BJ (cell line): ENCODE measurements around the gene L3MBTL2. TPM values are rescaled to one million over a fixed set of nuclear protein-coding genes. Genes with fewer than 3 reads are reported as not detected.
A peak's percentile ranks its signal among the peaks of the same experiment; 100 is the strongest.
"Not testable (repeated sequence)": the region's sequence is repeated elsewhere in the genome, so short reads cannot be mapped to it uniquely, and the experiment has no call there.

Experiments used
- CTCF ChIA-PET: fragments of 350-600 bp; formaldehyde crosslinking; extraction: SDS; loops from one replicate; lab custom pipeline; 2021; ENCODE audit warnings: antibody characterized with exemption, inconsistent platforms; lab: Yijun Ruan, JAX
- POLR2A ChIA-PET: fragments of 300-600 bp; sonication (Branson Sonifier 250); formaldehyde crosslinking; extraction: SDS; loops from one replicate; lab custom pipeline; 2021; ENCODE audit warnings: antibody characterized with exemption; lab: Charles Lee
- DNase-seq: peaks from one replicate; pipeline ENCODE4 v3.0.0-alpha.2; 2011; ENCODE audit warnings: low read depth
- H3K27me3 ChIP-seq: 2 replicates; pipeline ENCODE4 v1.6.0; 2011; ENCODE audit warnings: low read length; ENCODE audit not compliant: control insufficient read depth, insufficient read depth
- H3K36me3 ChIP-seq: 2 replicates; pipeline ENCODE4 v1.5.1; 2011; ENCODE audit warnings: low read length; ENCODE audit not compliant: control insufficient read depth, insufficient read depth
- H3K4me3 ChIP-seq: 2 replicates; pipeline ENCODE4 v1.5.1; 2011; ENCODE audit warnings: low read depth, mild to moderate bottlenecking, control low read depth, low read length
- CTCF ChIP-seq: IDR thresholded peaks from 2 replicates; pipeline ENCODE4 v1.5.1; 2011; ENCODE audit warnings: low read depth, mild to moderate bottlenecking, control low read depth, inconsistent platforms, low read length, moderate library complexity; ENCODE audit not compliant: insufficient read depth
- polyA plus RNA-seq: library from polyadenylated mRNA; depleted of rRNA; stranded (reverse); fragments of >200 nt; gene quantifications from 2 replicates; pipeline ENCODE4 v1.2.3, GENCODE V29; 2011

L3MBTL2 gene
- polyA plus RNA-seq, 1 experiment: 26.5 TPM

GRCh38 chr22:41254230-41254629, 49.1 kb downstream of the L3MBTL2 start:
- ChIA-PET POLR2A (no interaction called here), CTCF (no interaction called here)
- TF ChIP-seq CTCF: no peak
- Histone ChIP-seq H3K36me3 (peaks cover 57% of the 10 kb centered on the region), H3K4me3 (no peak overlapping the region), H3K27me3 (no peaks in the 10 kb centered on the region)
- no peak for DNase-seq

GRCh38 chr22:41256254-41257253, 51.4 kb downstream of the L3MBTL2 start:
- CTCF ChIA-PET: no interaction called here

GRCh38 chr22:41257696-41258095, 52.6 kb downstream of the L3MBTL2 start:
- POLR2A ChIA-PET: no interaction called here
- CTCF ChIA-PET: no interaction called here
- Histone ChIP-seq H3K36me3 (peaks cover 56% of the 10 kb centered on the region), H3K27me3 (no peaks in the 10 kb centered on the region), H3K4me3 (no peak overlapping the region)
- TF ChIP-seq CTCF: no peak
- DNase-seq: no peak

More at GRCh38 chr22:41256254-41257253, 51.4 kb downstream of the L3MBTL2 start:
- Histone ChIP-seq H3K27me3 (no peaks in the 10 kb centered on the region), H3K4me3 (no peak overlapping the region), H3K36me3 (peaks cover 50% of the 10 kb centered on the region)
- DNase-seq: peak; percentile 28
- POLR2A ChIA-PET: no interaction called here
- peak; percentile 25; the same call in 1 of the 2 replicates for TF ChIP-seq CTCF

GRCh38 chr22:41259756-41260155, 54.6 kb downstream of the L3MBTL2 start:
- ChIA-PET CTCF (interaction anchor here (0.7 kb wide), 1 partner anchor 258 kb away, joined by 4 read pairs; no protein-coding TSS in a partner anchor), POLR2A (interaction anchor here (0.6 to 0.7 kb wide), 2 partner anchors 17 to 117 kb away, joined by 3 to 6 read pairs; no protein-coding TSS in a partner anchor)
- peaks cover 60% of the 10 kb centered on the region for H3K36me3 ChIP-seq
- DNase-seq, H3K4me3 ChIP-seq, H3K27me3 ChIP-seq: not testable (repeated sequence)

GRCh38 chr22:41260871-41261270, 55.8 kb downstream of the L3MBTL2 start:
- ChIA-PET CTCF (no interaction called here), POLR2A (no interaction called here)
- no peak for DNase-seq
- H3K4me3 ChIP-seq: no peak overlapping the region
- no peaks in the 10 kb centered on the region for H3K27me3 ChIP-seq
- TF ChIP-seq CTCF: no peak
- H3K36me3 ChIP-seq: peaks cover 63% of the 10 kb centered on the region
